Islet of Langerhans (tissue), 1 donor: ENCODE data around the gene HOXA10.

Source experiments
- FAIRE-seq: peaks from one replicate; lab custom pipeline; 2011; peaks lifted over from hg19 to GRCh38; lab: Jason Lieb, UNC

Gene HOXA10

GRCh38 chr7:27179030-27179429, 4.9 kb upstream of the HOXA10 start:
- no peak for FAIRE-seq

GRCh38 chr7:27178366-27178765, 4.2 kb upstream of the HOXA10 start:
- FAIRE-seq, result no peak

- no peak for FAIRE-seq
These were observed 3.7 kb upstream of the HOXA10 start for GRCh38 chr7:27177795-27178320.

- FAIRE-seq, result no peak
These were observed 3.1 kb upstream of the HOXA10 start for GRCh38 chr7:27176962-27177794.

GRCh38 chr7:27176524-27176845, 2.4 kb upstream of the HOXA10 start:
- no peak for FAIRE-seq

- FAIRE-seq, result no peak
These were observed 1.8 kb upstream of the HOXA10 start for GRCh38 chr7:27175626-27176523.

GRCh38 chr7:27174874-27175625, 930 bp upstream of the HOXA10 start:
- FAIRE-seq, result no peak

- no peak for FAIRE-seq
These were observed 587 bp downstream of the HOXA10 start for GRCh38 chr7:27173511-27173955.

- no peak for FAIRE-seq
These were observed 1.2 kb downstream of the HOXA10 start for GRCh38 chr7:27172823-27173510.

GRCh38 chr7:27172315-27172774, 1.8 kb downstream of the HOXA10 start:
- FAIRE-seq, result no peak

GRCh38 chr7:27171637-27172314, 2.3 kb downstream of the HOXA10 start:
- FAIRE-seq, result no peak

GRCh38 chr7:27171325-27171636, 2.8 kb downstream of the HOXA10 start:
- FAIRE-seq, result no peak

GRCh38 chr7:27170426-27171324, 3.4 kb downstream of the HOXA10 start:
- FAIRE-seq, result no peak

- FAIRE-seq, result no peak
These were observed 4.3 kb downstream of the HOXA10 start for GRCh38 chr7:27169658-27170425.

GRCh38 chr7:27168265-27168947, 5.7 kb downstream of the HOXA10 start:
- FAIRE-seq, result no peak

- FAIRE-seq, result no peak
These were observed 6.2 kb downstream of the HOXA10 start for GRCh38 chr7:27167916-27168264.

GRCh38 chr7:27166531-27167505, 7.3 kb downstream of the HOXA10 start:
- no peak for FAIRE-seq
